Loucy (cell line): Measurements from ENCODE around the gene TTC21B.

ENCODE experiments used
- EZH2phosphoT487 ChIP-seq: fragments of 200-600 bp; IDR thresholded peaks from 2 replicates; pipeline ENCODE4 v1.6.1; 2018; ENCODE audit warnings: antibody characterized with exemption, mild to moderate bottlenecking, moderate library complexity, borderline replicate concordance
- TF ChIP-seq, protein P1 (sequence below): fragments of 200-600 bp; sonication (generic); conservative IDR thresholded peaks from 2 replicates; pipeline ENCODE4 v1.5.1; 2014; ENCODE audit warnings: mild to moderate bottlenecking, antibody characterized with exemption, low read length

DNA sequence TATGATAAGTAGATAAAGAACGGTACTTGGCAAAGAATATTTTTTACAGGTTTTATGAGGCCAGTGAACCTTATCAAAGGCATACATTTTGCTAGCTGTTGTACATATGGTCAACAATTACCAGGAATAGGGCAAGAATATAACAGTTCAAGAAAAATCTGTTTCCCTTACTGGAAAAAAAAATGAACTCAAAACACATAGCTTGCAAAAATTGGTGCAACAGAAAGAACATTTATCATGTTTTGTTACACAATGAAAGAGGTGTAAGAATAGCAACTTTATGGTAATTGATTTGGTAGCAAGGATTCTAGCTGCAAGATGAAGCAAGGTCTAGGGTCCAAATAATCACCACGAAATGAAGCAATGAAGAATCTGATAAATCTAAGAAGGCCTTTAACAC, 41.6 kb downstream of the TTC21B start:
- TF ChIP-seq, protein P1, sequence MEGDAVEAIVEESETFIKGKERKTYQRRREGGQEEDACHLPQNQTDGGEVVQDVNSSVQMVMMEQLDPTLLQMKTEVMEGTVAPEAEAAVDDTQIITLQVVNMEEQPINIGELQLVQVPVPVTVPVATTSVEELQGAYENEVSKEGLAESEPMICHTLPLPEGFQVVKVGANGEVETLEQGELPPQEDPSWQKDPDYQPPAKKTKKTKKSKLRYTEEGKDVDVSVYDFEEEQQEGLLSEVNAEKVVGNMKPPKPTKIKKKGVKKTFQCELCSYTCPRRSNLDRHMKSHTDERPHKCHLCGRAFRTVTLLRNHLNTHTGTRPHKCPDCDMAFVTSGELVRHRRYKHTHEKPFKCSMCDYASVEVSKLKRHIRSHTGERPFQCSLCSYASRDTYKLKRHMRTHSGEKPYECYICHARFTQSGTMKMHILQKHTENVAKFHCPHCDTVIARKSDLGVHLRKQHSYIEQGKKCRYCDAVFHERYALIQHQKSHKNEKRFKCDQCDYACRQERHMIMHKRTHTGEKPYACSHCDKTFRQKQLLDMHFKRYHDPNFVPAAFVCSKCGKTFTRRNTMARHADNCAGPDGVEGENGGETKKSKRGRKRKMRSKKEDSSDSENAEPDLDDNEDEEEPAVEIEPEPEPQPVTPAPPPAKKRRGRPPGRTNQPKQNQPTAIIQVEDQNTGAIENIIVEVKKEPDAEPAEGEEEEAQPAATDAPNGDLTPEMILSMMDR = no peak
- no peak for TF ChIP-seq EZH2phosphoT487
